Esophagus muscularis mucosa (tissue), 3 donors: ENCODE results near the gene SPATA22.

Source experiments
- CTCF ChIP-seq, 3 experiments: fragments of 200-600 bp in 2 of 3; fragments of 450-650 bp in 1 of 3; sonication (generic) in 2 of 3; IDR thresholded peaks; one replicate each; pipeline ENCODE4 v1.5.1; 2017 to 2019; ENCODE audit warnings: antibody characterized with exemption in 3 of 3, mild to moderate bottlenecking in 2 of 3, moderate library complexity in 1 of 3
- POLR2A ChIP-seq: fragments of 450-650 bp; IDR thresholded peaks from one replicate; pipeline ENCODE4 v1.6.1; 2017; ENCODE audit warnings: antibody characterized with exemption, moderate library complexity, mild to moderate bottlenecking, low read depth

DNA sequence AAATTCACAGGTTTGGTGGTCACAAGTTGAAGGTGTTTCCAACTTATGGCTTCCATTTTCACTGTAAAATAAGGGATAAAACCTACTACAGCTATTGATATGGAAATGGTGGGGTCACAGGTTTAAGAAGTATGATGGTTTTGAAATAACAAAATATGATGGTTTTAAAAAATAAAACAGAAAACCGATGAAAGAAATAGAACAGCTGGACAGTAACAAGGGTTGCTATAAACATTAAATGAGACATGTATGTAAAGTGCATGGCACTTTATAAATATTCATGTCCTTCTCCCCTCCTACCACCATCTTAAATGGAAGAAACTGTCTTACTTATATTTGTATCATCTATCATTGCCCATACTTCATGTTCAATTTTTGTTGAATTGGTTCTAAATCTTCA is 35.5 kb upstream of the SPATA22 start:
- TF ChIP-seq POLR2A (no peak), CTCF (IDR thresholded peaks at IDR 0.05) (no peak)
